Transverse colon (tissue), 3 donors: Measurements from ENCODE around the gene FCHSD1.

Experiments
- CTCF ChIP-seq, 5 experiments: fragments of 200-600 bp in 3 of 5; fragments of 450-650 bp in 2 of 5; sonication (generic) in 3 of 5; IDR thresholded peaks; 1 replicate in 2 of 5; 2 replicates in 3 of 5; pipeline ENCODE4 v1.5.1; 2016 to 2017; ENCODE audit warnings: antibody characterized with exemption in 5 of 5, inconsistent platforms in 3 of 5, mild to moderate bottlenecking in 2 of 5, moderate library complexity in 1 of 5
- EP300 ChIP-seq: sonication (generic); formaldehyde crosslinking; IDR thresholded peaks from one replicate; pipeline ENCODE4 v1.6.1; 2017; ENCODE audit warnings: antibody characterized with exemption, low read depth

DNA sequence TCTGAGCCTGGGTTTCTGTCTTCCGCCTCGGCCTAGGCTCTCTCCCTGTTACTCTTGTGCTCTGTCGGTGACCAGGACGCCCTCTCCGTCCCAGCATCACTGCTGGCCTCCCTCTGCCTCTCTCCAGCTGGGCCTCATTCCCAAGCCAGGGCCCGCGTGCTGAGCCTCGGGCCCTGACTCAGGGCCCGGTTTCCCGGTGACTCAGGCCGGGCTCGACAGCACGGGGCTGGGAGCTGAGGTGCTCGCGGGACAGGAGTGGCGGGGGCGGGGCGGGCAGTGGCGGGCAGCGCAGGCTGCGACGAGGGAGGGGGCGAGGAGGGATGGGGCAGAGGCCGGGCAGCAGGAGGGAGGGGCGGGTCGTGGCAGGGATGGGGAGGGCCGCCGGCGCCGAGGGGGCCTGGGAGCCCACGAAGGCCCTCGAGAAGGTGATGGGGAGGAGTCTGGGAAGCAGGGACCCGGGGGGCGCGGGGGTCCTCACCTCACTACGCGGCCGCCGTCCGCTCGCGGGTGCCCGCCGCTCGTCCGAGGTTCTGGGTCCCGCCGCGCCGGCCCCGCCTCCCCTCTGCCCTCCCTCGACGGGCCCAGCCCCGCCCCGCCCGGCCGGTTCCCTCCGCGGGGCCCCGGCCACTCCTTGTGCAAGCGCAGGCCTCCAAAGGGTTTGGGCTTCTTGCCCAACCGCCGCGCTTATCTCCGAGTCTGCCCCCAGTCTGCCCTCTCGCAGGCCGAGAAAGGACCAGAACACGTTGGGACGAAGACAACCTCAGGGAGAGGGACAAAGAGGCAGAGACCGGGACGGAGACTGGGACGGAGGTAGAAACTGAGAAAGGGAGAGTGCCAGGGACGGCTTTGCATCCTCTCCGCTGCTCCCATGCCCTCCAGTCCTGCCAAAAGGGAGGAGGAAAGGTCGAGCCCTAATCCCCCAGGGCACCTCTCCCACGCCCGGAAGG is 30.8 kb upstream of the FCHSD1 start, which contains the start of gene ARAP3:
- TF ChIP-seq CTCF (IDR thresholded peaks at IDR 0.05) = no peak
- no peak for TF ChIP-seq EP300
